ENCODE data around the gene MRM2.

MRM2 gene

DNA sequence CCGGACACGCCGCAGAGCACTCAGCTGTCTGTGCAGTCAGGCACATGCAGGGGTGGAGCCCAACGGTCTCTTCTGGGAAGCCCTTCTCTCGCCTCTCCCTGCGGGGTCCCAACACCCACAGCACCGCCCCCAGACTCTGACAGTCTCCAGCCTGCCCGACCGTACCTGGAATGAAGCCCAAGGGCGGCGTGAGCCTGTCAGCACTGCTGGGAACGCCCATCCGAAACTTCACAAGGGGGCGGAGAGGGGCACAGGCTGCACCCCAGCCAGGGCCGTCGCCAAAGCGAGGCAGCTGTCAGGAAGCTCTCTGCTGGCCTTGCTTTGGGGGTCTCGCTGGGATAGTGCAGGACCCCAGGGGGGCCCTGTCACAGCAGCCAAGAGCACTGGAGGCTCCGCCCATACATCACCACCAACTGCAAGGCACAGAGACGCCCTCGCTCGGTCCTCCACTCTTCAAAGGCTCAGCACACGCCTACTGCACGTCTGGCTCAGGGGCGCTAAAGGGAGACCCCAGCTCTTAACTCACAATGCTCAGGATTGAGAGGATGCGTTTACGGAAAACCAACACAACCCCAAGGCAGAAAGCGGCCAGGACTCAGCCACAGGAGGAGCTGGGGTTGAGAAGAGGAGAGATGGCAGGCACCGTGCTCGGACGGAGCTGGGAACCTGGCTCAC, 40.2 kb downstream of the MRM2 start:
- DNase-seq: no peak

DNA sequence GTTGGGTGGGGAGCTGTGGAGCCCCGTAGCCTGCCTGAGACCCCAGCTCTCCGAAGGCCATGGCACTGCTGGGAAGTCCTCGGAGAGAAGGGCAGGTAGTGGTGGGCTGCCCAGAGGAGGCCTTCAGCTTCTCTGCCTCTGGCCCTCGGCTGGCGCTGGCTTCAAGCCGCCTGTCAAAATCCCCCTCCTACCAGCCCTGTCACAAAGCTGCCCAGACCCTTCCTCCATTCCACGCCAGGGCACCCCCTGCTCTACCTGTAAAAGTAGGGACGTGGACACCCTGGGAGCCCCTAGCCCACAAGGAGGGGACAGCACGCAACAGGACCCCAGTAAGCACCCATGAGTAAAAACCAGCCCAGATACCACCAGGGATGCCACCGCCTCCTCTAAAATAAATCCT, 40.9 kb downstream of the MRM2 start:
- DNase-seq: no peak

DNA sequence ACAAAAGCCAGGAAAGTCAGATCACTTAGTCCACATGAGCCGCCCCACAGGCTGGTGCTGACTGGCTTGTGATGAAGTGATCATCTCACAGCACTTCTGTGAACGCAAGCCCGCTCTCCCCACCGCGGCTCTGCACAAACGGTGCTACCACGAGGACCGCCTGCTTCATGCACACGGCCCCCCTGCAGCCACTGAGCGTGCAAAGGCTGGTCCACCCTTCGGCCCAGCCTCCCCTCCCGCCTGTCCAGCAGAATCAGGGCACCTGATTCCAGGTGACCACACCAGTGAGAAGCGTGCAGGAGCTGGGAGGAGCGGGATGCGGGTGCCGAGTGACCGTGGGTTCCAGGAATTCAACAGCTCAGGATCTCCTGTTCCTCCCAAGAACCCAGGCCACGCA, 41.4 kb downstream of the MRM2 start:
- DNase-seq: no peak

DNA sequence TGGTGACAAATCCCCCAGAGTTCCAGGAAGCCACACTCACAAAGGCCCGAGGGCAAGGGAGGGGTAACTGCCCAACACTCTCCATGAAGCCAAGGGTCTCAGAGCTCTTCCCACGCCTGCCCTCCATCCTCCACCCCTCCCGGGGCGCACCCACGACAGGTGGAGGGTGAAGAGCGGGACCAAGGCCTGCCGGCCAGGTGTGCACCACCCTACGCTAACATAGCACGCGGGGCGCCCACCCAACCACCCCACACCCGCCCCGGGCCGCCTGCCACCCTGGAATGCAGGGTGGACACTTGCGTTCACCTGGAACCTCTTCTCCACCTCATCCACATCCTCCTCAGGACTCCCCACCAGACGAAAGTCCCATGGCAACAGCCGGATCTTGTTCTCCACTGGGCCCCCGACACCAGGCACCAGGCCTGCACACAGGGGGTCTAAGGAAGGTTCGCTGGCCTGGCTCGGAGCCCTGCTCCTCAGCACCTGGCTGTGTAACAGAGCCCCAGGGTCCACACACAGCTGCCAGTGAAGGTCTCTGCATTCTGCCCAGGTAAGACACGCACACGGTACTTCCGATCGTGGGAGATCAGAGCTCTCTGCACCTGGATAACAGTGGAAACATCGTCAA, 41.9 kb downstream of the MRM2 start:
- no peak for DNase-seq

DNA sequence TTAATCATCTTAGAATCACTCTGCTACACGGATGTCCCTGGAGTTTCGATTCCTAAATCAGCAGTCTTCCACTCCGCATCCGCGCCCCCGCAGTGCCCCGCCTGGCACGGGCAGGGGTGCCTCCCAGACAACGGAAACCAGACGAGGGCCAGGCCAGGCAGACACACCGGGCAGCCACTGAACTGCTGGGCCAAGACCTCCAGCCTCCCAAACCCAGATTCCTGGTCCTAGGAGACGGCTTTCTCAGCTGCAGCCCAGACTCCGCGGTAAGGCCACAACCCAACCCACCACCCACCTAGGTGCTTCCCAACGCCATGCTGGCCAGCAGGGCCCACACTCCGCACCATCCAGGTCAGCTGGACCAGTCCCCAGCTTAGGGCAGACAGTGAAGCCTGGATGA, 42.5 kb downstream of the MRM2 start:
- no peak for DNase-seq

DNA sequence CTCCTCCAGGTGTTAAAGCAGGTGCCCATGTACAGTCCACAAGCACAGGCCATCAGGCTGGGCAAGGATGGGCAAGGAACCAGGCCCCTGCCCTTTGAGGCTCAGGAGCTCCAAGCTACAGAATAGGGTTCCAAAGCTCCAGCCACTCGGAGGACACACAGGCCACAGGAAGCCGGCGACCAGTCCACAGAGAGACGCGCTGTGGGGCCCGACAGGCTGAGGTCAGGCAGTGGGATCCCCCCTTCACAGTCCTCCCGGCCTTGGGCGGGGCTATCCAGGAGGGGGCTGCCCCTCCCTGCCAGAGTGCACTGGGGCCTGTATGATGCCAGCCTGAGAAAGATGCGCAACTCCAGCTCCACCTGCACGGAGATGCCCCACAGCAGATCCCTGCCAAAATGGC, 43.2 kb downstream of the MRM2 start:
- no peak for DNase-seq

DNA sequence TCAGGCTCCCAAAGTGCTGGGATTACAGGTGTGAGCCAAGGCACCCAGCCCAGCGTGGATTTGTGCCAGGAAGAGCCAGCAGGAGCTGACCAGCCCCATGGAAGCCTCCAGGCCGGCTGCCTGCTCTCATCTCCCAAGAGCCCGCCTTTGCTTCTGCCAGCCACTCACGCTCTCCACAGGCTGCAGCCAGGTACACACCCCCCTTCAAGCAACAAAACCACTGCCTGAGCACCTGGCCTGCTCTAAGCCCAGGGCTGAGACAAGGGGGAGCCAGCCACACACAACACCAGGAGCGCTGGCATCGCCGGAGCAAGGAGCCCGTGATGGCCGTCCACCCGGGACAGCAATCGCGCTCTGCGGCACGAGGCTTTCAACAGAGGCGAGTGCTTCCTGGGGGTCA, 43.8 kb downstream of the MRM2 start:
- DNase-seq: no peak

DNA sequence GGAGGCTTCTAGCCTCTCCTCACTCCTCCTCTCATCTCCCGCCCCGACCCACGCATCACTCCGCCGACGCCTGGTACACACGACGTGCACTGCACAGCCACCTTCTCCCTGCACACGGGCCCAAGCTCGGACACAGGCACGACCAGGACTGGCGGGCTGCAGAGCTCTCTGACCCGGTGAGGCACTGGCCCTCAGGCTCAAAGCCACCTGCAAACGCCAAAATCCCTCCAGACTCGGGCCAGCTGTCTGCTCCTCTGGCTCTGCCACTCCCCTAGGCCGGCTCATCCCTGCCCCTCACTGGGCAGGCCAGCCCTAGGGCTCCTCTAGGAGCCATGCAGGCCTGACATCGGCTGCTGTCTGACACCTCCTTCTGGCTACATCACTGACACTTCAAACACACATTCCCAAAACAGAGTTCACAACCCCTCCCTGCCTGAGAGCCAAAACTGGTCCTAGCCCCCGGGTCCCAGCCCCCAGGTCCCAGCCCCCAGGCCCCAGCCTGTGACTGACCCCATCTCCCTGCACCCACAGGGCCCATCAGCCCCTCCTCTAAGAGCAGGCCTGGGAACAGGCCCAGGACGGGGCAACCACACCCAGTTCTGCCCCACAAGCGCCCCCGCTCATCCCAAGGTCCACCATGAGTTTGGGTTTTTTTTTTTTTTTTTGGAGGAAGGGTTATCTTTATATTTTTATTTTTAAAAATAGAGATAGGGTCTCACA, 44.4 kb downstream of the MRM2 start:
- DNase-seq: no peak

DNA sequence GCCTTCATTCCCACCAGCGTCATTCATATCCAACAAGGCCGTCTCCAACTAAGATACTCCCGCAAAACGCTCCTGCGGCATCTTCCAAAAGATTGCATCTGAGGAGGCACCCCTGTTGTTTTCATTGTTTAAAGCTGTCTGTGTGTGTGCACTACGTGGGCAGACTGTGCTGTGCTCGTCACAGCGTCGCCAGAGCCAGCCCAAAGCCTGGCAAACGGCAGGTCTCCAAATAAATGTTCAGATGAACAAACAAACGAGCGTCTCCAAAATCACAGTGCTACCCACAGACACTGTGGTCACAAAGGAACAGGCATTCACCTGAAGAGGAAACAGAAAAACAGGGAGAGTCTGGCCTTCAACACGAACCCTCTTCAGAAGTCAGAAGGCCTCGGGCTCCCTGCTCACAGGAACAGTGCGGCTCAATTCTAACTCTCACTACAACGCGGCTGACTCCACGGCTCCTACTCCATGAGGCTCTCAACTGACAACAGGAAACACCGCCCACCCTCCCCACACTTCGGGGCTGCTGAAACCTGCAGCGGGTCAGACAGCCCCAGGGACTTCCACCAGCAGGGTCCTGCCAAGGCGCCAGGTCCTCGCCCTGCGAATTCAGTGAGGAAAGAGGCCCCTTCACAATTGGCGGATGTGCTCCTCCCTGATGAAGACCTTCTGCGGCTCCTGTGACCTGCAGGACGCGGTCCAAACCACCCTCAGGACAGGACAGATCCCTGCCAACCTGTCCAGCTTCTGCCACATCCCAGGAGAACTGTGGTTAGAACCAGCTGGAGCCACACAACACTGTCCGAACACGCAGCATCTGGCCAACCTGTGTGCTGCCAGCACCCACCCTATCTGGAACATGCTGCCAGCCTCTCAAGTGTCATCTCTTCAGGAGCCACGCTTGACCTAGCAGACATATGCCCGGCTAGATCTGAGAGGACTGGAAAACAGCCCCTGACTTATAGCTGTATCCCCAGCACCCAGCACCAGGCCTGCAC, 45.3 kb downstream of the MRM2 start:
- DNase-seq: no peak

DNA sequence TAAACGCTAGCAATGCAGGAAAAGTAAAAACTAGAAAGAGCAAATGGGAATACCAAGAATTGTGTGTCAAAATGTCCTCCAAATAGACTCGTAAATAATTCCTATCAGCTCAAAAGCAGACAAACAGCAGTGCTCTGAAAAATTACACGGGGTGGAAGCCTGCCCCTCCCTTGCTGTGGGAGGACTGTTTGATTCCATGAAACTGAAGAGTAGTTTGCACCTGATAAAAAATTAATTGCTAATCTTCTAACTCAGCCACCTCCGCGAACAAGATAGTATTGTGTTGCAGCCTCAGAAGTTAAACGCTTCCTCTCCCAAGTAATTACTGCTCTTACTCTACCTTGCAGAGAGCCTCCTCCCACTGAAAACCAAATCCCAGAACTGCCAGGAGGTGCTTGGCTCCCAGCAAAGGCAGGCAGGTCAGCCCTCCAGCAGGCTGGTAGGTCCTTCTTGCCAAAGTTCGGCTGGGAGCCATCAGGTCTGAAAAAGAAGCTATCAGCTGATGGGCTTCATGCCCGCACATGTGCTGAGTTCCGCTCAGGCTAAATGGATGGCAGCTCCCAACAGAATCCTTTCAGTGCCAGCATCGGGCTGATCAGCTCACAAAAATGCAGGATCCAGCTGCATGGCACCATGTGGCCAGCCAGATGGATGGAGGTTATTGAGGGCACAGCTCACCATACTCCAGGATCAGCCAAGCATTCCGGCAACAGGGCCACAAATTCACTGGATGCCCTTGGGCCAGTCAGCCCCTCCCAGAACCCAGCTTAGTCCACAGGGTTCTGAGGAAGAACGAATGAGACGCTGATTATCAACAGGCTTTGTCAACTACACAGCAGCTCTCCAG, 46.4 kb downstream of the MRM2 start:
- DNase-seq: no peak

DNA sequence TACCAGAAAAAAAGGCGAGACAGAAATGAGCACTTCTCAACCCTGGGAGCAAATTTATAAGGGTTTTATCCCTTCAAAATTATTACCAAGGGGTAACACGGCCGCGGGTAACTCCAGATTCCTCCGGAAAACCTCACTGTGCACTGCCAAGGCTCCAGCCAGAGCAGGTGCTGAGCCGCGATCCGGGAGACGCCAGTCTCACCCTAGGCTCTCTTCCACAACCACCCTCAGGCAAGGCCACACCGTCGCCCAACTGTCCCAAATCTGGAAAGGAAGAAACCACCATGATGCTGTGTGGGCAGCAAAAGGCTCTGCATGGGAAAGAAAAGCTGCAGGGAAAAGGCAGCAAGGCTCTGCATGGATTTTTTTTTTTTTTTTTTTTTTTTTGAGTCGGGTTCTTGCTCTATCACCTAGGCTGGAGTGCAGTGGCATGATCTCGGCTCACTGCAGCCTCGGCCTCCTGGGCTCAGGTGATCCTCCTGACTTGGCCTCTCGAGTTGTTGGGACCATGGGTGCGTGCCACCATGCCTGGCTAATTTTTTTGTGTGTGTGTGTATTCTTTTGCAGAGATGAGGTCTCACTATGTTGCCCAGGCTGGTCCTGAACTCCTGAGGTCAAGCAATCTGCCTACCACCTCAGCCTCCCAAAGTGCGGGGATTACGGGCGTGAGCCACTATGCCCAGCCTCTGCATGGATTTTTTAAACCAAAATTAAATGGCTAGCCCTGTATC, 48.3 kb downstream of the MRM2 start:
- DNase-seq: no peak

DNA sequence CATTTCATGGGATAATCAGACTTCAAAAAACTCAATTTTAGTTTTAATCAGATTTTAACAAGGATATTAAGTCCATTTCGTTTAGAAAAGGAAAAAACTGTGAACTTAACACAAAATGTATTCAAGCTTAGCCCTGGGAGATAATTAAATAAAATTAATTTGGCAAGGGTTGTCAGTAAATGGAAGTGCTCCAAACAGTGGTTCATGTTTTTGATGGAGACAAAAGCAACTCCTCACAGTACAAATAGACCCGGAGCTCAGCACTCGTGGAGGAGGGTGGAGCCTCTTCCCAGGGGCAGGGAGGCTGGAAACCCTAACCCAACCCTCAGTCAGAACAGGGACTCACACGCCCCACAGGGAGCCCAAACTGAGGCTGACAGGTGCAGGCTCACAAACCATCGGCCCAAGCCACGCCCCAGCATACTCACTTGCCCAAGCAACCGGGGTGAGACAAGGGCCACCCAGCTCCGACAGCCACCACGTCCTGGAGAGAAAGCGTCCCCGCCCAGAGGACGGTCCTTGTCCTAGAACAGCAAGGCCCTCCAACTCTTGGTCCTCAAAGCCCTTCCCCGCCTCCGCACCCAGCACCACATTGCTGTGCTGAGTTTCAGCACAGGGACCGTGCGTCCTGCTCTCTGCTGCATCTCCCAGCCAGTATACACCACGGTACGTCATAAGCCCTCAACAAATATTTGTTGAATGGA, 49.0 kb downstream of the MRM2 start:
- DNase-seq: no peak

DNA sequence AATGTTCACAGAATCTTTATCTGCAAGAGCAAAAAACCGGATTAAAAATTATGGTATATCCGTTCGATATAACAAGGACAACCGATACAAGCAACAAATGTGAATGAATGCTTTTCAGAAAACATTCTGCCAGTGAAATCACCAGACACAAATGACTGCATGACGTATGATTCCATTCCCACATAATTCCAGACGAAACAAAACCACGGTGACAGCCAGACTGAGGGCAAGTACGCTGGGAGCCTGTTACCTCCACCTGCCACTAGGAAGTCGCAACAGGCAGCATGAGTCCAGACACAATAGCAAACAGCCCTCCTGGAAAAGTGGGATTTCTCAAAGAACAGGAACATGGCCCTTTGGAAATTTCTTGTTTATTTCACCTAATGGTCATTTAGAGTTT, 51.0 kb downstream of the MRM2 start:
- no peak for DNase-seq

DNA sequence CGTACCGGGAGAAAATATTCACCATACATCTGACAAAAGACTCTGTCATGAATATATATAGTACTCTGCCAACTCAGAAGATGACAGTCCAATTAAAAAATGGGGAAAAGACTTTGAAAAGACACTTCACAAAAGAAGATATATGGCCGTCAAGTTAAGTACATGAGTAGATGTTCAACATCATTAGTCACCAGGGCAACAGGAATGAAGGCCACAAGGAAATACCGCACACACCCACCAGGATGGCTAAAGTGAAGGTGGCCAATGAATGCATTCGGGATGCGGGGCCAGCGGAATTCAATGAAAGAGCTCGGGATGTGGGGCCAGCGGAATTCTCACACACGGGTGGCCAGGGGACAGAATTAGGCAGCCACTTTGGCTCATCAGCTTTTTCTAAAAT, 51.5 kb downstream of the MRM2 start:
- DNase-seq: no peak

DNA sequence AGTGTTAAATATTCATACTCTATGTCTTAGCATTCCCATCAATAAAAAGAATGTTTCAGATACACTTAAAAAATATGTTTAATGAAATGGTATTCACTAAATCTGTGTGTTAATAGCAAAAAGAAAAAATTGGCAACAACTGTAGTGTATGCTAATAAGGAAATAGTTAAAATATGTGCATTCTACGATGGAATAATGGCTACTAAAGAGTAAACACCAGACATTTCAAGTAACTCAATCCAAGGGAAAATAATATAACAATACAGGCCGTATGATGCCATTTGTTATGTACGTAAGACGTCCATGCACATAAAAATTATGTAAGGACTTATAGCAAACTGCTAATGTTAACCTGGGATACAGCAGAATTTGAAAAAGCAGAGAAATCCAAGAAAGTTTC, 55.8 kb downstream of the MRM2 start:
- no peak for DNase-seq

DNA sequence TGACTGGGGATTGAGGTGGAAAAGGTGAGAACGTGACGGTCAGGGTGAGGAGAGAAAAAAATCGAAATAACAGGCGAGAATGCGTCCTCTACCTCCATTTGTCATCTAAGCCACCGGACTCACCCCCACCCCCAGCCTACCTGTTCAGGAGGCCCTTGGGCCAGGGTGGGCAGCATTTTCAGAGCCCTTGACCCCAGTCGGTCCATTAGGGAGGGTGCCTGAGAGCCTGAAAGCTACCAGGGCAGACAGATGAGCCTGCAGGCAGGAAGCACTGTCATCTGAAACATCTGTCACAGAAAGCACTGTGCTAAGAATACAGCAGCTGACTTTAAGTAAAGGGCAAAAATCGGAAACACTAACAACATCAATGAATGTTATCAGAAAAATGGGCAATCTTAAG, 56.3 kb downstream of the MRM2 start:
- DNase-seq: no peak

All from 8988T (cell line).